HG02642 (cell line): Measurements from ENCODE around the gene AMMECR1.

ENCODE experiments used
- ATAC-seq: cut with Tn5 transposase; IDR thresholded peaks from one replicate; pipeline ENCODE4 v1.9.1; 2021; ENCODE audit warnings: mild to moderate bottlenecking; ENCODE audit not compliant: unreplicated experiment, poor library complexity

AMMECR1 gene

DNA sequence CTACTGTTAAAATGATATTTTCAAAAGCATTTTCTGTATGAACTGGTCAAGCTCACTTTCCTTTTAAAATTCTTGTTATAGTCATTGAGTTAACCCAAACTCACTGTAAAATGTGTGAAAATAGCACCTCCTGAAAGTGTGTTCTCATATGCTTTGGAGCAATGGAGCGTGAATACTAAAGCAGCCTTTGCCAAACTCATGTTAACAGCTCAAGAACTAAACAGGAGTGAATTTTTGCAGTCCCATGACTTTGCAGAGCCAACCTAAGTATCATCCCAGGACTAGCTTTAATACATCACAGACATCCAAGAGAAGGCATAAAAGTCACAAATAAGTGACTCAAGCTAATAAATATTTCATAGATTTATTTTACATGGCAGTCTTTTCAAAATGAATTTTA, 2.3 kb downstream of the AMMECR1 start:
- no peak for ATAC-seq

DNA sequence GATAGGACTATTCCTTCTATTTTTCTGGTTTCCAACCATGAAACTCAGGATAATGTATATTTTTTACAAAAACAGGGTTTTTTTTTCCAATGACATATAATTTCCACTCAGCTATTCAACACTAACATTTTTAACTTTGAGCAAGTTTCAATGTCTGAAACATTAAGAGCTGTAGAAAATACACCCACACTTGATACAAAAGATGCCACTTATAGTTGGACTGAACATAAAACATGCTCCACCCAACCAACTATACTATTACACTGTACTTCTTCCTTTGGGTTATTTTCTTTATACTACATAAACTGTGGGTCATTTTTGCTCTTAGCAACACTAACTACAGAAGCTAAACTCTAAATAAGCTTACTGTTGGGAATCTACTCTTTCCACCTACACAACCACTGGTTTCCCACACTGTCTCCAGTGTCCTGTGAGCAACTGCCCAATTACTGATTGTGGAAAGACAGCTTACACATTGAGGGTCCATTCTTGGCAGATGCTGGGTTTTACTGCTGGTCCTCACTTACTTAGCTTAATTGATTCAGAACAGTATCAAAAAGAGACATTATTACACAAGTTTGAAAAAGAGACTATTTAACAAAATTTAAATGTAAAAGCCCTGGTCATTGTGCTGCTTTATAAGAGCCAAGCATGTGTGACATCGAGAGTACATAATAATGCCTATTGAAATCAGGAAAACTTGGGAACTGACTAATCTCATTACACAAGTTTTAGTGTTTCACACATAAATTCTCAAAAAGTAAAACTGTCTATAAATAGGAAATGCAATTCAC, 6.3 kb downstream of the AMMECR1 start:
- no peak for ATAC-seq

DNA sequence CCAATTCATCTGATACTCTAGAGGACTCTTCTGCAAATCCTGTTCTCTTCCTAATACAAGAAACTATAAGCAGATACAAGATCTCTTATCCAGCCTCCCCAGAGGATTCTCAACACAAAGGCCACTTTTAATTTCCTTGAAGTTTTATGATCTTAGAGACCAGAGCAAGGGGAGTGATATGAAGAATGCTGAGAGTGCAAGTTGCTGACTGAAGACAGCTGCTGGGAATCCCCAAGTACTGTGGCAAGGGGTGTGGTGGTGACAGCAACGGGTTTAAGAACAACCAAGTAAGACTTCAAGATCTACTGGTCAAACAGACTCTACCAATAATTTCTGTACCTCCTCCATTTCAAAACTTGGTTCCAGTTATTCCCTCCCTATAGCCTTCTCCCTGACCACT, 7.0 kb downstream of the AMMECR1 start:
- ATAC-seq: peak; percentile 94

DNA sequence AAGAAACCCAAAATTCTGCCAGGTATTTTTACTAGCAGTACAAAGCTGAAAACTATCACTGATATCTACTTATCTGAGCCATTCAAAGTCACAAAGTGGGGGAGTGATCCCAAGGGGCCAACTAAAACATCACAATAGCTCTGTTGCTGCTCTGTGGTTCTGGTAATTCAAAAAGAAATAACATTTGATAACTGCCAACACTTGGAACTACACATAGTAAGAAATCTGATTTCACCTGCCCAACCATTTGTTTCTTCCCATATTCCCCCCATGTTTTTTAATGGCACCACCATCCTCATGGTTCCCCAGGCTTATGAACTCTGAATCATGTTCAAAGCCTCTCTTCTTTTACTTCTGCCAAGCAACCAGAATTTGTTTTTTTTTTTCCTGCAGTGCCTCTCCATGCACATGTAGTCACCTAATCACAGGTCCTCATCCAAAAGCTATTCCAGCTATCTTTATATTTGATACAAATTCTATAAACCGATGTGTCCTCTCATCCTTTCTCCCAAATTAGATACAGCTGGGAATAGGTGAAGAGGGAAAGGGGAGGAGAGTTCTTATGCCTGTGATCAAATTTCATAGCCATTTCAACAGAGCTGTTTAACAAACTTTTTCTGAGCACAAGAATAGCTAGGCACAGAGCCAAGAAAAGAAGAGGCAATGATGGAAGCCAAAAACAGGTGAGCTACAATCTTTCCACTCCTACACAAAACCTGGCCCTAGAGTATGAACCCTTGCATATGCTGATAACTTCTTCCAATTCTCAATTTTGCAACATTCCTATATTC, 7.7 kb downstream of the AMMECR1 start:
- ATAC-seq: peak; percentile 18

DNA sequence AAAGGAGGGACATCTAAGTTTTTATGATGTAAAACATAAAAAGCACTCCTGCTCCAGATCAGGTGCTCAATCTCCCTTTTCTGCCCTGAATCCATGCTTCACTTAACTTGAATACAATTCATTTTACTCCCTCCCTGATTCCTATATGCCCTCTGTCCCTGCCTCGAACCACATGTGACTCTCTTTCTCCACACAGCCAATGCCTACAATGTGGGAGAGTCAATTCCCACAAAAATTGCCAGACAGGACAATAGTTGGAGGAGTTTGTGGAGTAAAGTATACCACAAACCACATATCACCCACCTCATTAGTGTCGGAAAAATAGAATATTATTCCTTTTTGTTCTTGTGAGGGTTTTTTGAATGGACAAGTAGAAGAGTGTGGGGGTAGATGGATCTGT, 9.7 kb downstream of the AMMECR1 start:
- ATAC-seq: no peak

DNA sequence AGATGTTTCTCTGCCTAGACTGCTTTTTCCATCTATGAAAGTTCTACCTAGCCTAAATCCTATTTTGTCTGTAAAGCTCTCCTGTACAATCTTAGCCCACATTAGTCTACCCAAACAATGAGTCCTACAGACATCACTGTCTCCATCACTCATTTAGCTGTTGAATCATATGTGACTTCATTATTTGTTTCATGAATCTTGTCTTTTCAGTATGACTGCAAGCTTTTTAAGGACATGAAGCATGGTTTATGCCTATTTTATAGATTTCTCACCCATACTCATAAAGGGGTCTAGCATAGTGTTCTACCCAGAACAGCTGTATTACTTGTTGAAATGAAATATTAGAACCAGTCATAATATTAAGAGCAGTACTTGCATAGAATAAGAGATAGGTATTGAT, 13.0 kb downstream of the AMMECR1 start:
- no peak for ATAC-seq

DNA sequence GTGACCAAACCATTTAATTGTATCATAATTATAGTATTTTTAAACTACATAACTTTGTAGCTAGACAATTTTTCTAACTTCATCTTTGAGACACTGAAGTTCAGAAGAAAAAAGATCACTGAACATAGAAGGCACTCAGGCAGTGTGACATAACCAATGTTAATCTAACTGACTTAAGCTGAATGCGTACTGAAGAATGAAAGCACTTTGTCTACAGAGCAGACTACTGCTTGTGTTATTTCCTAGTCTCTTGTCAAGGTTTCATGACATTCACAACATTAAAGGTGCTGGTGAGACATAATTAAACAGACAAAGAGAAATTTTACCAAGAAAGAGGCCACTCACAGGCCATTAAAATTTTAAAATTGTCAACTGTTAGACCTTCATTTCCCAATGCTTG, 13.5 kb downstream of the AMMECR1 start:
- no peak for ATAC-seq

DNA sequence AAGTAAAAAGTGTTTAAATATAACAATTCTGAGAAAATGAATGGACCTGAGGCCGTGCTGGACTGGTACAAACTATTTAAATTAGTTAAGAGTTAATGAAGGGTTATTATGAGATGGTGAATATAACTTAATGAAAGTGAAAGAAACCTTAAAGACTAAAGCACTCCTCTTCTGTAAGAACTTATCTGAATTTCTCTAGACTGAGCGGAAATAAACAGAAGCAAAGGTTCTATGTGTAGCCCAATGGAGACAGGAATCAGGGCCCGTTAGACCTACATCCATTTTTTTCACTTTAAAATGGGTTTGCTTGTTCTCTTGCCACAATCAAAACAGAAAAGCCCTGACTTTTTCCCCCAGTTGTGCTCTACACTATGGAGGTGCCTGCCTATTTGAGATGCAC, 14.9 kb downstream of the AMMECR1 start:
- no peak for ATAC-seq

DNA sequence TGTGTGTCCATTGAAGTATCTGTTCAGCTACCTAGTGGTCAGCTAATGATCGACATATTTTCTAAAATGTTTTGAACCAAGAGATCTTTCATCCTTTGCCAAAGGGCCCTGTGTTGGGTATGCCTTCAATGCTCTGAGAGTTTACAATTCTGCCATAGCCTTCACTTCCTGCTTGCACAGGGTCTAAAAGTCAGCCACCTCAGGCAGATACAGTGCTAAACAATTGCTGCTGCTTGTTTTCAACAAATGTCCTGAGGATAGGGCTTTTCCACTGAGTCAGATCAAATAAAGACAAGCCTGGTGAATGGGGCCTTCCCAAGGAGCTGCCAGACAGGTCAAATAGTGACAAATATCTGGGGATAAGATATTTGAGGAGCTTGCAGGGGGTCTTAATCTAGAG, 16.7 kb downstream of the AMMECR1 start:
- ATAC-seq: no peak

DNA sequence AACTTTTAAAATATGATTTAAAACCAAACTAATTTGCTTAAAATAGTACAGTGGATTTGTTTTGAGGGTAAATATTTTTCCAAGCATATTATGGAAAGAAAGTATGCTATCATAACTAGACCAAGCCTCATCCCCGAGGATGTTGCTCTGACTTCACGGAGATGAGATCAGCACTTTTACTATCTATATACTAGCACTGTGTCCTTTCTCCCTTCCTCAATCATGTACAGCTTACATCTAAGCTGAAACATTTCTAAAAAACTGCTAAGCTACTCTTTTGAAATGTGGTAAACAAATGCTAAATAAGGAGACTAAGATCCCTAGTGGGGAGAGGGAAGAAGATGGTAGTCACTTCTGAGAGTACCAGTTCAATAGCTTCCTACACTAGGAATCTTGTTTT, 23.8 kb downstream of the AMMECR1 start:
- no peak for ATAC-seq

DNA sequence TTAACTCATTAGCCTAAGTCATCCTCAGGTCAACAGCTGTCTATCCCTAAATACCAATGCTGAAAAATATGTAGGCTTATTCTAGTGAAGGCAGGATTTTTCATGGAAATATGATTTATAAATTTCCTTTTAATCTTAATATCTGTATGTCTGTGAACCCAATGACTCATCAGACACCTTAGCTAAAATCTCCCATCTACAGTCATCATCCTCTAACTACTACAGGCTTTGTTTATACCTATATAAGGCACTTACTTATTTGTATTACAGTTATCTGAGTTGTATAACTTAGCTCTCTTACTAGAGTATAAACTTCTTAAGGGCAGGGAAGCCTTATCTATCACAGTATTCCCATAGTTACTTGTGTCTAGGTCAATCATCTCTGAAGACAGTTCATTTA, 24.2 kb downstream of the AMMECR1 start:
- no peak for ATAC-seq

DNA sequence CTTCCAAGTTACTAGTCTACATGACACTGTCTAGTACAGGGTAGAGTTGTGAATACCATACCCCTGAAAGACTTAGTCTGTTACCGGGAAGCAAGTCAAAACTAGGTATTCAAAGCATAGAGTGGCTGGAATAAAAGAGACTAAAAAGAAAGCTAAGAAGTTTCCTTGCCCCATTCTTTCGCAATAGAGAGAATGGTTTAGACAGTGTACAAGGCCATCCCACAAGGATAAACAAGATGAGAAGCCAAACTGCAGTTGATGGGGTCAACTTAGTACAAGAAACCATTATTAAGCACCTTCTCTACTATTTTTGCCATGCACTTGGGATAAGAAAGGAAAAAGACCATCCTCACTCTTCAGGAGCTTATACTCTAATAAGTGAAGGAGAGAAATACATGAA, 30.3 kb downstream of the AMMECR1 start:
- no peak for ATAC-seq

DNA sequence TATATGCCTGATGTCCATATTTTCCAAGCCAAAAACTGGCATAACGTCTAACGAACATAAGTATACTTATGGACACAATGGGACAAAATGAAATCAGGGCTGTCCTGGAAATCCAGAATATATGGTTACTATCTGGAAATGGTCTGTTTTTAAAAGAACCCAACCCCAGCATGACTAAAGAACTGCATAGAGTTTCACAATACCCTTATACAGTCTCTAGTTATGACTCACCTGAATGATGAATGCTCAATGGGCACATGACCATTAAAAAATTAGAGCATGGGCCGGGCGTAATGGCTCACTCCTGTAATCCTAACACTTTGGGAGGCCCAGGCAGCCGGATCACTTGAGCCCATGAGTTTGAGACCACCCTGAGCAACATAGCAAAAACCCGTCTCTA, 31.8 kb downstream of the AMMECR1 start:
- no peak for ATAC-seq

DNA sequence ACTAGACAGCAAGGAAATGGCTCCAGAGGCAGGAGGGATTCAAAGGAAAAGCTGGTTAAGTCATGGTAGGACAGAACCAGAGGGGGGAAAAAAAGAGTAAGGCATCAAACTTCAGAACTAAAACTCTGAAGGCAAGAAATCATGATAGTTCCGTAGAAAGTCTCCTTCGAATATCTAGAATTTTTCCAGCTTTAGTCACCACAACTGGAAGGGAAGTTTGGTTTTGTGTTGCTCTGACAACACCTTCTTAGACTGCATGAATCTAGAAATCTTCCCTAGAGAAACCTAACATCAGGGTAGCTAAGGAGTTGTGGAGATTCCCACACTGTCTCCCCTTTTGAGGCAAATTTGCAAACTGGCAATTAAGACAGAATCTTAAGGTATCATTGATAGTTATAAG, 33.7 kb downstream of the AMMECR1 start:
- ATAC-seq: no peak

DNA sequence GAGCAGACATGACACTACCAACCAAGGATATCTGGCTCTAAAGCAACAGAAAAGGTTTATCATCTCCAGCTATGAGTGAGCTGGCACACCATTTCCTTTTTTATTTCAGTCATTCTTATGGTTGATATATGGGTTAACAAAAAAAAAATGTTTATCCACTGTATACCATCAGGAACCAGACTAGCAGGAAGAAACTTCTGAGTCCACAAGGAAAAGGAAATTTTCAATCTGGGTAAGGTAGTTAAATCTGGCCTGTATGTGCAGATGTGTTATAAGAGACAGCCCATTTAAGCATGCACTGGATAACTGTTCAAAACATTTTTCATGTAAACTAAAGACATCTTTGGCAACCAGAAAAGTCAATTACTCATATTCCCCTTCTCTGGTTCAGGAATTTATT, 35.0 kb downstream of the AMMECR1 start:
- ATAC-seq: no peak

DNA sequence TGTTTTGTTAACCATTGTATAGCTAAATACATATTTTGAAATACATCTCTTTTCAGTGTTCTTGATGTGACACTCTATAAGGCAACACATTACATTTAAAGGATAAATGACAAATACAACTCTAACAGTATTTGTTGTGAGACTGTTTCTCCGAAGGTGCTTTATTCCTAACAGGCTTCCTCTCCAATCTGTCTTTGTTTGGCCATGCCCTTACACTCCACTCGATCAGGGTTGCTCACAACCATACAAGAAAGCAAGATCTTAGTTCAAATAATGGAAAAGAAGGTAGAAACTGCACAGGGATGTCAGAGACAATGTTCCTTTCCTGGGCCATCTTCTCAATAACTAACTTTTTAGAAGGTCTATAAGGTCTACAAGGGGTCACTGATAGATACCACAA, 36.5 kb downstream of the AMMECR1 start:
- no peak for ATAC-seq

DNA sequence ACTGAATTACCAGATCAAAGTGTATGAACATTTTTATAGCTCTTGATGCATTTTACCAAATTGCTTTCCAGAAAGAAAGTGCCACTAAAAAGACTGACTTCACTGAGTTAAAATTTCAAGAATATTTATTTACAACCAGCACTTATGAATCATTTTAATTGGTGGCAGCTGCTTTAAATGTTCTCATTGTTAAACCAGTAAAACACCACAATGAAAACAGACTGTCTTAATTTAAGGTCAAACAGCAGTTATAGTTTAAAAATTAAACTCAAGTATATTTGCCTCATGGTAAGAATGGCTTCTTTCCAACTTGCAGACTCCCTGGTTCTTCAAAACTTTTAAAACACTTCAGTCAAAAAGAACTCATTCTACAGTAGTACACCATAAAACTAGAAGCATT, 36.9 kb downstream of the AMMECR1 start:
- no peak for ATAC-seq

DNA sequence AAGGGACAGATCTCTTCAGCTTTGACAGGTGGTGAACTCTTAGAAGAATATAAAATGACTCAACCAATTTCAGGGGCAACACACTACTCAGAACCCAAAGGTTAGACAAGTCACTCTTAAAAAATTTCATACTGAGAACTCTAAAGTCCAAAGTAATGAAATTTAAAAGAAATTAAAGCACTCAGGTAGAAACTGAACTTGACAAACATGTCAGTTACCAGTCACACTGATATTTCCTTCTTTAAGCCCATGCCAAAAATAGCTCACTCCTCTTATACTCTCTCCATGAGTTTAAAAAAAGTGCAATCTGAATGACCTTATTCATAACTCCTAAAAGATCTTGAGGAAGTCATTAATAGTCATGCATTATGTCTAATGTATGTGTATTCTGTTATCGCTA, 40.3 kb downstream of the AMMECR1 start:
- ATAC-seq: no peak

DNA sequence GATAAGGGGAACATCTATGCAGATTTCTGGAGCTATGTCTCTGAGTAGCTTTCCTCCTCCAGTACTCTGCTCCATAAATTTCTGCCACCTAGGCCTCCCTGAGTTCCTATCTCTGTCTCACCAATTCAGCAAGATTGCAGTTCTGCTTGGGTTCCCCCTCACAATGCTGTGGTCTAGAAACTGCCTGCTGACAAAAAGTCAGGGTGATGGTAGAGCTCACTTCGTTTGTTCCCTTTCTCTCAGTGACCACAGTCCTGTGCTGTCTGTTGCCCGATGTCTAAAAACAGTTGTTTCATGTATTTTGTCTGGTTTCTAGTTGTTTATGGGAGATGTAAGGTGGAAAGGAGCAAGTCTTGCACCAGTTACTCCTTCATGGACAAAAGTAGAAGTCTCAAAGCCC, 41.1 kb downstream of the AMMECR1 start:
- peak; percentile 94 for ATAC-seq

DNA sequence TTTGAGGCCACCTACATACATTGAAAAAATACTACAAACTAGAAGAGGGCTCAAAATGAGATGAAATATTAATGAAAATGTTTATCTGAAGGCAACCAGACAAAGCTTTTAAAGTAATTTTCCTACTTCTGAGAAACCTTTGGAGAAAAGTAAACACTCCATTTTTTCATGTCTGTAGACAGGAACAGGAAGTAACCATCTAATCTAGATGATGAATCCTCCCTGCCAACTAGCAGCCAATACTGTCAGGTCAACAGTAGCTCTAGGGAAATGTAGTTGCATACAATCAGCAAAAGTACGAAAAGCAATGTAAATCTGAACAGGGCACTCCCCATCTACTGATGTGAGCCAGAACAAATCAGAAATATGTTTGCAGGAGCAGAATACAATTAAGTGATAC, 49.0 kb downstream of the AMMECR1 start:
- ATAC-seq: no peak

DNA sequence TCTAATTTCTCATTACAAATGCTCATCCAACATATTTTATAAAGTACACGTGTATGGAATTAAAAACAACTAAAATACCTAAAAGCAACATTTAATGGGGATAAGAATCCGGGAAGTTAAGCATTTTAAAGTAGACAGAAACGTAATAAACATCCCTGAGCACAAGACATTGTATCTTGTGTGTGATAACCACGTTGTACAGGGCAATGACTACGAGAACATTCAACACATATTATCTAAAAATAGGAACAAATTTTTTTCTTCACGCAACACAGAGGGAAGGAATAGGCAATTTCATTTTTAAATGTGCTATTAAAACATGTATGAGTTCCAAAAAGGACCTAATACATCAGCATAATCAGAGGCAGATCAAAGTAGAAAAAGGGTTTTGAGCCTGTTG, 49.5 kb downstream of the AMMECR1 start:
- no peak for ATAC-seq

DNA sequence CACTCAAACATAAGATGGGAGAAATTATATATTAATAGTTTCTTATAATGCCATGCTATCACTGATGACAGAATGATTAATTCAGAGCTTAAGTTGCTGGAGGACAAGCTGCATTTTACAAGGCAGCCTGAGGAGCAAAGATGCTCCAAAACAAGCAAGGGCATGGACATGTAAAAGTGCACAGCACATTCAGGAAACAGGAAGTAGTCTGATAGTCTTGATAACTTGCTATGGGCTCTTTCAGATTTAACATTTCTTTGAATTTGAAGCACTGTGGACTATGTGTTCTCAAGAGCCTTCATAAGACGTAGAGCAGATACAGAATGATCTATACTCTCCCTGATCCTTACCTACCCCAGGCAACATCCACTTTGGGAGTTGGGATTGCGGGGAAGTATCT, 50.0 kb downstream of the AMMECR1 start:
- no peak for ATAC-seq
